ENCODE results near the gene IRF3.

GRCh38 chr19:49656456-49657109 lies 9.1 kb downstream of the IRF3 start:
- TF ChIP-seq CTCF (optimal IDR thresholded peaks at IDR 0.05 in 1 of 3, IDR thresholded peaks at IDR 0.05 in 1 of 3, conservative IDR thresholded peaks at IDR 0.05 in 1 of 3; ENCODE audit: extremely low read depth in 1 of 3, insufficient read depth in 2 of 3, low read length in 3 of 3) (no peak), EZH2 (IDR thresholded peaks at IDR 0.05; ENCODE audit: low read length) (no peak)

Data from keratinocyte (primary cell).